Esophagus squamous epithelium (tissue), 5 donors: ENCODE data around the gene COG5. TPM values are rescaled to one million over a fixed set of nuclear protein-coding genes. Genes with fewer than 3 reads are reported as not detected.

Experiments used
- DNase-seq: peaks from one replicate; lab custom pipeline; 2025; lab: John Stamatoyannopoulos, UW
- H3K27ac ChIP-seq, 4 donors: fragments of 200-600 bp; sonication (generic); one replicate each; pipeline ENCODE4 v1.5.1; 2016 to 2019; ENCODE audit warnings: mild to moderate bottlenecking in 1 of 4
- H3K27me3 ChIP-seq, 4 donors: fragments of 200-600 bp; sonication (generic); 1 replicate in 3 of 4; 2 replicates in 1 of 4; pipeline versions ENCODE4 v1.5.1 to v1.6.0; 2017 to 2021; ENCODE audit warnings: antibody characterized with exemption in 1 of 4
- H3K36me3 ChIP-seq, 3 donors: fragments of 200-600 bp; sonication (generic); one replicate each; pipeline ENCODE4 v1.5.1; 2016 to 2019
- H3K4me1 ChIP-seq, 3 donors: fragments of 200-600 bp; sonication (generic); one replicate each; pipeline ENCODE4 v1.5.1; 2017 to 2019
- H3K4me3 ChIP-seq, 4 donors: fragments of 200-600 bp; sonication (generic); 1 replicate in 3 of 4; 2 replicates in 1 of 4; pipeline ENCODE4 v1.5.1; 2016 to 2019; ENCODE audit warnings: mild to moderate bottlenecking in 2 of 4, moderate library complexity in 1 of 4
- H3K9me3 ChIP-seq, 3 donors: fragments of 200-600 bp; sonication (generic); one replicate each; pipeline ENCODE4 v1.5.1; 2016 to 2019
- CTCF ChIP-seq, 6 experiments: fragments of 450-650 bp in 4 of 6; fragments of 200-600 bp in 2 of 6; sonication (generic) in 2 of 6; IDR thresholded peaks; one replicate each; pipeline ENCODE4 v1.5.1; 2016 to 2019; ENCODE audit warnings: antibody characterized with exemption in 6 of 6, mild to moderate bottlenecking in 4 of 6, moderate library complexity in 4 of 6
- POLR2A ChIP-seq, 4 donors: fragments of 450-650 bp; IDR thresholded peaks; one replicate each; pipeline ENCODE4 v1.6.1; 2017; ENCODE audit warnings: antibody characterized with exemption in 4 of 4, mild to moderate bottlenecking in 4 of 4, moderate library complexity in 3 of 4
- WGBS, 2 donors: methylation state at CpG; one replicate each; pipeline ENCODE4 v1.1.5; 2018; 5-methylcytosine and 5-hydroxymethylcytosine counted together
- intact Hi-C: fragments of 100-400 bp; cut with DNase I; formaldehyde crosslinking; loops from one replicate; pipeline ENCODE4 v1.15.0; 2022
- total RNA-seq, 4 donors: library from RNA; depleted of rRNA; stranded (reverse); fragments of >200 nt; gene quantifications; one replicate each; pipeline ENCODE4 v1.1.0, GENCODE V29; 2016
- donor health status: DM: yes; HTN: yes; CAD: no.

COG5 gene
- total RNA-seq, 4 donors from 2014 or later: 24.4 to 30.0 (median 27.2) TPM

GRCh38 chr7:107173691-107174406, 389.9 kb downstream of the COG5 start:
- Histone ChIP-seq H3K9me3 (no peaks in the 10 kb centered on the region), H3K4me3 (no peak overlapping the region), H3K27me3 (no peaks in the 10 kb centered on the region), H3K4me1 (peaks cover 5 to 80% (median 43%) of the 10 kb centered on the region in 3 donors), H3K27ac (no peak overlapping the region), H3K36me3 (peaks cover 0 to 6% (median 0%) of the 10 kb centered on the region in 3 donors)
- no peak for DNase-seq
- TF ChIP-seq POLR2A (IDR thresholded peaks at IDR 0.05) (no peak), CTCF (IDR thresholded peaks at IDR 0.05) (no peak)
- intact Hi-C loops: no loop called here
- WGBS, 2 donors: 53% methylated on average over 4 of the region's 4 CpGs

GRCh38 chr7:107173191-107173590, 390.5 kb downstream of the COG5 start:
- intact Hi-C loops: no loop called here
- no peak overlapping the region for H3K4me3 ChIP-seq
- no peak for DNase-seq
- H3K27ac ChIP-seq: no peak overlapping the region
- no peaks in the 10 kb centered on the region for H3K9me3 ChIP-seq
- H3K27me3 ChIP-seq: no peaks in the 10 kb centered on the region
- H3K4me1 ChIP-seq: peaks cover 5 to 74% (median 43%) of the 10 kb centered on the region in 3 donors
- TF ChIP-seq CTCF (IDR thresholded peaks at IDR 0.05) (no peak), POLR2A (IDR thresholded peaks at IDR 0.05) (no peak)
- WGBS, 2 donors: 28 to 44% methylated on average over 2 of the region's 2 CpGs
- H3K36me3 ChIP-seq: peaks cover 0 to 6% (median 0%) of the 10 kb centered on the region in 3 donors

- intact Hi-C loops: no loop called here
- Histone ChIP-seq H3K9me3 (no peaks in the 10 kb centered on the region), H3K27ac (no peak overlapping the region), H3K4me1 (peaks cover 5 to 69% (median 43%) of the 10 kb centered on the region in 3 donors), H3K27me3 (no peaks in the 10 kb centered on the region), H3K36me3 (peaks cover 0 to 6% (median 0%) of the 10 kb centered on the region in 3 donors), H3K4me3 (no peak overlapping the region)
- DNase-seq: no peak
- TF ChIP-seq CTCF (IDR thresholded peaks at IDR 0.05) (no peak), POLR2A (IDR thresholded peaks at IDR 0.05) (no peak)
- 59 to 67% methylated on average over 4 of the region's 4 CpGs for WGBS, 2 donors
Measured at GRCh38 chr7:107172276-107173032, 391.3 kb downstream of the COG5 start.

GRCh38 chr7:107171496-107171895, 392.2 kb downstream of the COG5 start:
- DNase-seq: no peak
- peaks cover 5 to 71% (median 40%) of the 10 kb centered on the region in 3 donors for H3K4me1 ChIP-seq
- no peaks in the 10 kb centered on the region for H3K27me3 ChIP-seq
- intact Hi-C loops: no loop called here
- peaks cover 0 to 6% (median 0%) of the 10 kb centered on the region in 3 donors for H3K36me3 ChIP-seq
- no peaks in the 10 kb centered on the region for H3K9me3 ChIP-seq
- WGBS, 2 donors: 89 to 91% methylated on average over 12 of the region's 12 CpGs
- H3K27ac ChIP-seq: no peak overlapping the region
- TF ChIP-seq POLR2A (IDR thresholded peaks at IDR 0.05): no peak
- no peak for TF ChIP-seq CTCF (IDR thresholded peaks at IDR 0.05)
- H3K4me3 ChIP-seq: no peak overlapping the region
